ENCODE measurements around the gene CCDC116. TPM values are rescaled to one million over a fixed set of nuclear protein-coding genes. Genes with fewer than 3 reads are reported as not detected.

The CCDC116 gene
- total RNA-seq, result 0.09 and 0.28 TPM in 2 replicates

GRCh38 chr22:21632237-21632895 lies at the start of gene CCDC116:
Gene CCDC116 (plus strand): TSS chr22:21632760. CDS start chr22:21633182, 422 bp downstream.

GRCh38 chr22:21629255-21630149 lies 3.1 kb upstream of the CCDC116 start, which contains the start of gene YDJC:
Gene YDJC (minus strand): TSS chr22:21630022. CDS start chr22:21630014, 8 bp downstream.

GRCh38 chr22:21641789-21642583 lies 9.4 kb downstream of the CCDC116 start, which contains the start of gene SDF2L1:
Gene SDF2L1 (plus strand): TSS chr22:21642302. CDS start chr22:21642337, 35 bp downstream.

Other genes starting within 250 kb of the CCDC116 start
- under 0.01 TPM in 1 of 2 replicates, not detected in the other for gene RIMBP3B, start 249.0 kb upstream of the CCDC116 start, total RNA-seq
- gene HIC2, start 215.4 kb upstream of the CCDC116 start, total RNA-seq, result 2.6 and 2.7 TPM in 2 replicates
- gene TMEM191C, start 165.4 kb upstream of the CCDC116 start, total RNA-seq, result 0.38 and 0.54 TPM in 2 replicates
- under 0.01 and 0.09 TPM in 2 replicates for gene RIMBP3C, start 81.3 kb upstream of the CCDC116 start, total RNA-seq
- gene UBE2L3, start 65.0 kb upstream of the CCDC116 start, total RNA-seq, result 28.7 and 33.7 TPM in 2 replicates
- 14.1 and 18.4 TPM in 2 replicates for gene YDJC, start 2.7 kb upstream of the CCDC116 start, total RNA-seq
- 34.9 and 52.6 TPM in 2 replicates for gene SDF2L1, start 9.5 kb downstream of the CCDC116 start, total RNA-seq
- 17.5 and 18.8 TPM in 2 replicates for gene PPIL2, start 33.3 kb downstream of the CCDC116 start, total RNA-seq
- 3.0 and 3.5 TPM in 2 replicates for gene YPEL1, start 103.0 kb downstream of the CCDC116 start, total RNA-seq
- gene MAPK1, start 234.9 kb downstream of the CCDC116 start, total RNA-seq, result 38.6 and 43.7 TPM in 2 replicates